DND-41 (cell line): Measurements from ENCODE around the gene TBC1D23.

ENCODE experiments used
- CTCF ChIP-seq: IDR thresholded peaks from 2 replicates; pipeline ENCODE4 v1.5.1; 2012; ENCODE audit warnings: borderline replicate concordance, low read length, moderate library complexity, mild to moderate bottlenecking; ENCODE audit not compliant: poor library complexity, severe bottlenecking; ENCODE audit errors: extremely low read depth
- EZH2 ChIP-seq: IDR thresholded peaks from 3 replicates; pipeline ENCODE4 v1.6.1; 2012; ENCODE audit warnings: borderline replicate concordance, low read depth, mild to moderate bottlenecking, moderate library complexity, low read length, inconsistent platforms; ENCODE audit not compliant: severe bottlenecking

GRCh38 chr3:100270215-100270583 is 9.4 kb downstream of the TBC1D23 start:
- TF ChIP-seq CTCF (no peak), EZH2 (no peak)
